AG08395 (cell line): ENCODE data around the gene DOCK8.

ENCODE experiments used
- DNase-seq: peaks from one replicate; pipeline ENCODE4 v3.0.0; 2012; ENCODE audit warnings: mixed read lengths, low spot score

Gene DOCK8

GRCh38 chr9:419571-420171 lies 205.0 kb downstream of the DOCK8 start:
- DNase-seq: peak; percentile 62

GRCh38 chr9:421896-422295 lies 207.2 kb downstream of the DOCK8 start:
- DNase-seq: no peak

- no peak for DNase-seq
These were observed 211.6 kb downstream of the DOCK8 start for GRCh38 chr9:426264-426663.

GRCh38 chr9:426976-427375 lies 212.3 kb downstream of the DOCK8 start:
- DNase-seq: no peak

- DNase-seq: no peak
These were observed 217.0 kb downstream of the DOCK8 start for GRCh38 chr9:431701-432100.

GRCh38 chr9:436482-436881 lies 221.8 kb downstream of the DOCK8 start:
- no peak for DNase-seq

- DNase-seq: no peak
These were observed 222.4 kb downstream of the DOCK8 start for GRCh38 chr9:437066-437465.

GRCh38 chr9:437574-438001 lies 222.9 kb downstream of the DOCK8 start:
- peak; percentile 39 for DNase-seq

GRCh38 chr9:438066-438465 lies 223.4 kb downstream of the DOCK8 start:
- DNase-seq: no peak

GRCh38 chr9:438961-439768 lies 224.5 kb downstream of the DOCK8 start:
- DNase-seq: no peak

- DNase-seq: no peak
These were observed 226.5 kb downstream of the DOCK8 start for GRCh38 chr9:441126-441525.

GRCh38 chr9:444528-444927 lies 229.9 kb downstream of the DOCK8 start:
- DNase-seq: no peak

GRCh38 chr9:445033-445432 lies 230.4 kb downstream of the DOCK8 start:
- no peak for DNase-seq

GRCh38 chr9:446074-446699 lies 231.5 kb downstream of the DOCK8 start:
- no peak for DNase-seq

- no peak for DNase-seq
These were observed 232.8 kb downstream of the DOCK8 start for GRCh38 chr9:447230-448025.

- no peak for DNase-seq
These were observed 235.4 kb downstream of the DOCK8 start for GRCh38 chr9:450057-450456.

- DNase-seq: no peak
These were observed 235.9 kb downstream of the DOCK8 start for GRCh38 chr9:450561-450960.

GRCh38 chr9:453832-454231 lies 239.2 kb downstream of the DOCK8 start:
- DNase-seq: no peak

- no peak for DNase-seq
These were observed 241.7 kb downstream of the DOCK8 start for GRCh38 chr9:456365-456764.

- no peak for DNase-seq
These were observed 243.9 kb downstream of the DOCK8 start for GRCh38 chr9:458590-458989.

- DNase-seq: no peak
These were observed 245.1 kb downstream of the DOCK8 start for GRCh38 chr9:459491-460444.
